ENCODE data around the gene PLPPR3.
A peak's percentile ranks its signal among the peaks of the same experiment; 100 is the strongest.
"Not testable (repeated sequence)": the region's sequence is repeated elsewhere in the genome, so short reads cannot be mapped to it uniquely, and the experiment has no call there.

The PLPPR3 gene

GRCh38 chr19:853614-854220 is 32.0 kb upstream of the PLPPR3 start:
- DNase-seq (ENCODE audit: low spot score): not testable (repeated sequence)

- no peak for DNase-seq (ENCODE audit: low spot score)
Measured at GRCh38 chr19:853014-853585, 31.3 kb upstream of the PLPPR3 start.

DNA sequence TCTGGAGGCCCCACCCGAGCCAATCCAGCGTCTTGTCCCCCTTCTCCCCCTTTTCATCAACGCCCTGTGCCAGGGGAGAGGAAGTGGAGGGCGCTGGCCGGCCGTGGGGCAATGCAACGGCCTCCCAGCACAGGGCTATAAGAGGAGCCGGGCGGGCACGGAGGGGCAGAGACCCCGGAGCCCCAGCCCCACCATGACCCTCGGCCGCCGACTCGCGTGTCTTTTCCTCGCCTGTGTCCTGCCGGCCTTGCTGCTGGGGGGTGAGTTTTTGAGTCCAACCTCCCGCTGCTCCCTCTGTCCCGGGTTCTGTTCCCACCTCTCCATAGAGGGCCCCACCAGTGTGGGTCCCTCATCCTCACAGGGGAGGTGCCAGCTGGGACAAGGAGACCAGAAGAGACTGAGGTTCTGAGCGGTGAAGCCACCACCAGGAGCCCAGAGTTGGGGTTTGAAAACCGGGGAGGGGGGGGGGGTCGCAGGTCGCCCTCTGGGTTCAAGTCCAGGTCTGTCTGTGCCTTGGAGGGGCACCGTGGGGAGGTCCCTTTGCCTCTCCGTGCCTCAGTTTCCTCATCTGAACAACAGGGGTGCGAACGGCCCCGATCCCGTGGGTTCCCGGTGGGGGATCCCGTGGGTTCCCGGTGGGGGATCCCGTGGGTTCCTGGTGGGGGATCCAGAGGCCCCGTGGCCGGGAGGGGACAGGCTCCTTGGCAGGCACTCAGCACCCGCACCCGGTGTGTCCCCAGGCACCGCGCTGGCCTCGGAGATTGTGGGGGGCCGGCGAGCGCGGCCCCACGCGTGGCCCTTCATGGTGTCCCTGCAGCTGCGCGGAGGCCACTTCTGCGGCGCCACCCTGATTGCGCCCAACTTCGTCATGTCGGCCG is 30.6 kb upstream of the PLPPR3 start, which contains the start of gene ELANE:
TSS of gene ELANE (plus strand) at position 168 of the 878 bp plus-strand sequence. CDS start at position 194, 26 bp downstream.
- no peak for DNase-seq (ENCODE audit: low spot score)

GRCh38 chr19:850979-851335 is 29.2 kb upstream of the PLPPR3 start:
- DNase-seq (ENCODE audit: low spot score): no peak

DNA sequence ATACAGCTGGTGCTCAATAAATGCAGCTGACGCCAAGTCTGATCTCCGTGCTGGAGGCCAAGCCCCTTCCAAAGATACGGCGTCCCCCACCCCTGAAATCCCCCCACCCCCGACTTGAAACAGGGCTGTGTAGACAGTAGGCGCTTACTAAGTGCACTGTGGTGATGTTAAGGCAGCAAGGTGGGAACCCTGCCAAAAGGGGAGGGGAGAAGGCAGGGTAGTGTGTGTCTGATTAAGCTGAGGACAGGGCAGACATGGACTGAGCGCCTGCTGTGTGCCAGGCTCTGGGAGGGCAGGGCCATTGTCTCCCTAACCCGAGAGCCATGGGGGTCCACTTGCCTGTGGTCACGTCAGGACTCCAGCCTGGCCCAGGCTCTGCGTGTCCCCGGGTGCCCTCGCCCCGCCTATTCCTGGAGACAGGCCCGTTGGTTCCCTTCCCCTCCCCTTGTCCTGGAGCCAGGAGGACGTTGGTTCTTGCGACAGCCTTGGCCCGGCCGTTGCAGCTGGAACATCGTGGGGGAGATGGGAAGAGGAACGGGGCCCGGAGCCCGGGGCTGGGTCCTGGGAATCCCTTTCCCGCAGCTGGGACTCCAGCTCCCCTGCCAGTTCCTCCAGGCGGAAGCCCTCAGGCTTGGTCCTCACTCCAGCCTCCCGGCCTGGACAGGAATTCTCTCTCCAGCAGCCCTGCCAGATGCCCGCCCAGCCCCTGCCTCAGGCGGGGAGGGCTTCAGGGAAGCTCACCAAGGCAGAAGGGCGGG is 28.6 kb upstream of the PLPPR3 start:
- DNase-seq (ENCODE audit: low spot score): peak; percentile 32

- not testable (repeated sequence) for DNase-seq (ENCODE audit: low spot score)
Measured at GRCh38 chr19:849195-849594, 27.4 kb upstream of the PLPPR3 start.

- no peak for DNase-seq (ENCODE audit: low spot score)
Measured at GRCh38 chr19:848386-848921, 26.7 kb upstream of the PLPPR3 start.

GRCh38 chr19:845707-846521 is 24.2 kb upstream of the PLPPR3 start:
- no peak for DNase-seq (ENCODE audit: low spot score)

- peak; percentile 28 for DNase-seq (ENCODE audit: low spot score)
Measured at GRCh38 chr19:844546-844971, 22.8 kb upstream of the PLPPR3 start.

- no peak for DNase-seq (ENCODE audit: low spot score)
Measured at GRCh38 chr19:843836-844545, 22.2 kb upstream of the PLPPR3 start.

- peak; percentile 35 for DNase-seq (ENCODE audit: low spot score)
Measured at GRCh38 chr19:843180-843835, 21.6 kb upstream of the PLPPR3 start.

DNA sequence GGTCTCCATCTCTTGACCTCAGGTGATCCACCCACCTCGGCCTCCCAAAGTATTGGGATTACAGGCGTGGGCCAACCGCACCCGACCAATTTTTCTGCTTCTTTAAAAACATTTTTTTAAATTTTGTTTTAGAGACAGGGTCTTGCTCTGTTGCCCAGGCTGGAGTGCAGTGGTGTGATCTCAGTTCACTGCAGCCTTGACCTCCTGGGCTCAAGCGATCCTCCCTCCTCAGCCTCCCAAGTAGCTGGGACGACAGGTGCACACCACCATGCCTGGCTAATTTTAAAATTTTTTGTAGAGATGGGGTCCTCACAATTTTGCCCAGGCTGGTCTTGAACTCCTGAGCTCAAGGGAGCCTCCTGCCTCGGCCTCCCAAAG is 21.0 kb upstream of the PLPPR3 start:
- DNase-seq (ENCODE audit: low spot score): not testable (repeated sequence)

DNA sequence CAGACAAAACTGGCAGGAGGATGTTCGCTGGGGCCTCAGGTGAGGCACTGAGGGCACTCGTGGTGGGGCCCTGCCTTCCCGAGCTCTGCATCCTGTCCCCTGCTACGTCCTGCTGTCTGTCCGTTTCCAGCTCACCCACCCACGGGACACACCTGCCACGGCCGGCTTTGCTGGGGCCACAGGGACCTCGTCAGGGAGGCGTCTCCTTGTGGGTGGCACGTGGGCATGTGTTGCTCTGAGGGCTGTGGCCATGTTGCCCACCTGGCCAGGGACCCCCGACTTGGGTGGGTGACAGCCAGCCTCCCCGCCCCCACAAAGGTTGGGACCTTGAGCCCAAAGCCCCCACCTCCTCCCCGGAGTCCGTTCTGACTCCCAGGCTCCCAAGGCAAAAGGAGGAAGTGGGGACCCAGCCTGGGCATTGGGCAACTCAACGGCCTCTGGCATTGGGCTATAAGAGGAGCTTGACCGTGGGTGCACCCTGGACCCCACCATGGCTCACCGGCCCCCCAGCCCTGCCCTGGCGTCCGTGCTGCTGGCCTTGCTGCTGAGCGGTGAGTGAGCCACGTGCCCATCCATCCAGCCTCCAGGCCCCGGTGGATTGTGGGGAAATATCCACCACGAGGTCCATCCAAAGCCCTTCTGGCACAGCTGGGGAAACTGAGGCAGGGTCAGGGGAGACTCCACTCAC is 18.9 kb upstream of the PLPPR3 start, which contains the start of gene PRTN3:
TSS of gene PRTN3 (plus strand) at position 481 of the 688 bp plus-strand sequence. CDS start at position 491, 10 bp downstream.
- DNase-seq (ENCODE audit: low spot score): no peak

GRCh38 chr19:835210-835810 is 13.6 kb upstream of the PLPPR3 start:
- no peak for DNase-seq (ENCODE audit: low spot score)

DNA sequence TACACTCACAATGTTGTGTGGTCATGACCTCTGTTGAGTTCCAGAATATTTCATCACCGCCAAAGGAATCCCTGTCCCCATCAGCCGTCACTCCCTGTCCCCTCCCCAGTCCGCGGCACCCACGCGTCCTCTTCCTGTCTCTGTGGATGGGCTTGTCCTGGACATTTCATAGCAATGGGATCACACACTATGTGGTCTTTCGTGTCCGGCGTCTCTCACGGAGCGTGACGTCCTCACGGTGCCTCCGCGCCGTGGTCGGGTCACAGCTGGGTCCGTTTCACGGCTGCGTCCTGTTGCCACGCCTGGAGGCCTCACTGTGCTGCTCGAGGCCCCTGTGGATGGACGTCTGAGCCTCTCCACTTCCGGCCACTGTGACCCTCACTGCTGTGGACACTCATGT is 12.5 kb upstream of the PLPPR3 start:
- no peak for DNase-seq (ENCODE audit: low spot score)

- DNase-seq (ENCODE audit: low spot score): no peak
Measured at GRCh38 chr19:831407-832369, 9.9 kb upstream of the PLPPR3 start.

DNA sequence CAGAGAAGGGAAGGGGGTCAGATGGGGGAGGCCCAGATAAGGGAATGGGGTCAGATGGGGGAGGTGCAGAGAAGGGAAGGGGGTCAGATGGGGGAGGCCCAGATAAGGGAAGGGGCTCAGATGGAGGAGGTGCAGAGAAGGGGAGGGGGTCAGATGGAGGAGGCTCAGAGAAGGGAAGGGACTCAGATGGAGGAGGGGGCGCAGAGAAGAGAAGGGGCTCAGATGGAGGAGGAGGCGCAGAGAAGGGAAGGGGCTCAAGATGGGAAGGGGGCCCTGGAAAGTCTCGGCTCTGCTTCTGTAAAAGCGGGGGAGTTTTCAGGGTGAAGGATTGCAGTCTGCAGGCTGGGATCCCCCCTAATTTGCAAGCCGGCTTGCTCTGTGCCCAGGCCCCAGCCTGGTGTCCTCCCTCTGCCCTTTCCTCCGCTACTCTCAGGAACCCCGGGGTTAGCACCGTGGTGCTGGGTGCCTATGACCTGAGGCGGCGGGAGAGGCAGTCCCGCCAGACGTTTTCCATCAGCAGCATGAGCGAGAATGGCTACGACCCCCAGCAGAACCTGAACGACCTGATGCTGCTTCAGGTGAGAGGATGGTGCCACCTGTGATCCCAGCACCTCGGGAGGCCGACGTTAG is 7.5 kb upstream of the PLPPR3 start:
- no peak for DNase-seq (ENCODE audit: low spot score)

All from SW480 (cell line).